Measurements from ENCODE around the gene VIM. TPM values are rescaled to one million over a fixed set of nuclear protein-coding genes. Genes with fewer than 3 reads are reported as not detected.

The VIM gene
- total and polyA plus RNA-seq, 8 donors: 1,589 to 2,224 (median 1,841) TPM

DNA sequence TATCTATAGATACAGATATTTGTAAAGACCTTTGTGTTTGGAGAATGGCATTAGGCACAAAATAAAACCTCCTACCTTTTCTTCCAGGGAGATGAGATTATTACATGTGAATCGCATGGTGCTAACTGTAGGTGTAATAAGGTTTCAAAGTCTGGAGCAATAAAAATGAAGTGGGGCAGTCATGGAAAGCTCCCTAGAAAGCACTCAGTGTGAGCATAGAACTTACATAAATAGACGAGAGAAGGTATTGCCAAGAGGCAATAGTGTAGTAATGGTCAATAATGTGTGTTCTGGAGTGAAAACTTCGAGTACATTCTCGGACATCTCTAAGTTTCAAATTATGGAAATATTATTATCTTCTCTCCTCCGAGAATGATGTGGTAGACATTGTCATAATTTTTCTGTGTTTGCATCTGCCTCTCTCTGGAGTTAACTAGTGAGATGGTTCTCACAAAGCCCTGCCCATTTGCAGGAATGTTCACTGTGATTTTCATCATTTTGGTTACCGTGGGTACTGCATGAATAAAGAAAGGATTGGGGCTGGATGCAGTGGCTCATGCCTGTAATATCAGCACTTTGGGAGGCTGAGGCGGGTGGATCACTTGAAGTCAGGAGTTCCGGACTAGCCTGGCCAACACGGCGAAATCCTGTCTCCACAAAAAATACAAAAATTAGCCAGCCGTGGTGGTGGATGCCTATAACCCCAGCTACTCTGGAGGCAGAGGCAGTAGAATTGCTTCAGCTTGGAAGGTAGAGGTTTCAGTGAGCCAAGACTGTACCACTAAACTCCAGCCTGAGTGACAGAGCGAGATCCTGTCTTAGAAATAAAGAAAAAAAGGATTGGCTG lies 10.6 kb downstream of the VIM start:
- no peak overlapping the region for H3K4me3 ChIP-seq
- TF ChIP-seq, protein P1, sequence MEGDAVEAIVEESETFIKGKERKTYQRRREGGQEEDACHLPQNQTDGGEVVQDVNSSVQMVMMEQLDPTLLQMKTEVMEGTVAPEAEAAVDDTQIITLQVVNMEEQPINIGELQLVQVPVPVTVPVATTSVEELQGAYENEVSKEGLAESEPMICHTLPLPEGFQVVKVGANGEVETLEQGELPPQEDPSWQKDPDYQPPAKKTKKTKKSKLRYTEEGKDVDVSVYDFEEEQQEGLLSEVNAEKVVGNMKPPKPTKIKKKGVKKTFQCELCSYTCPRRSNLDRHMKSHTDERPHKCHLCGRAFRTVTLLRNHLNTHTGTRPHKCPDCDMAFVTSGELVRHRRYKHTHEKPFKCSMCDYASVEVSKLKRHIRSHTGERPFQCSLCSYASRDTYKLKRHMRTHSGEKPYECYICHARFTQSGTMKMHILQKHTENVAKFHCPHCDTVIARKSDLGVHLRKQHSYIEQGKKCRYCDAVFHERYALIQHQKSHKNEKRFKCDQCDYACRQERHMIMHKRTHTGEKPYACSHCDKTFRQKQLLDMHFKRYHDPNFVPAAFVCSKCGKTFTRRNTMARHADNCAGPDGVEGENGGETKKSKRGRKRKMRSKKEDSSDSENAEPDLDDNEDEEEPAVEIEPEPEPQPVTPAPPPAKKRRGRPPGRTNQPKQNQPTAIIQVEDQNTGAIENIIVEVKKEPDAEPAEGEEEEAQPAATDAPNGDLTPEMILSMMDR (IDR thresholded peaks at IDR 0.05): no peak

DNA sequence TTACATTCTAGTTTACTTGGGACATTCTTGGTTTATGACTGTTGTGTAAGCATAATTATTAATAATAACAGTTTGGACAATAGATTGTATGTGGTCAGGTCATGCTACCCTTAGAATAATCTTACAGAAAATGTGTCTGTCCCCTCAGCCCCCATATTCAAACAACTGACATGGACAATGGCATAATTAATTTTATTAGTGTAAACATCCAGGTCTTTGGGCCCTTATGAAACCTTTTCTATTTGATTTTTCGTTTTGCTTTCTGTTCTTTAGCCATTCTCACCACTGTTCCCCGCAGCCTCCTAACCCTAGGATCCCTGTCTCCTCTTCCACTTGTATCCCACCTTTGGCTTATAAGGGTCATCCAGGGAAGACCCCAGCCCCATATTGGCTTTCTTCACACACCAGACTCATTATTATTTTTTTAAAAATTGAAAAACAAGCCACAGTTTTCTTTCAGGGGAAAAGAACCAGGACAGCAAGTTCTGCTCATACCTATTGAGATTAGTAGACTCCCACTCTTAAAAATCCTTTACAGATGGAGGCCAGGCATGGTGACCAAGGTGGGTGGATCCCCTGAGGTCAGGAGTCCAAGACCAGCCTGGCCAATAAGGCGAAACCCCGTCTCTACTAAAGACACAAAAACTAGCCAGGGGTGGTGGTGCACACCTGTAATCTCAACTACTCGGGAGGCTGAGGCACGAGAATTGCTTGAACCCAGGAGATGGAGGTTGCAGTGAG lies 11.5 kb downstream of the VIM start:
- intact Hi-C loops (cut with DNase I): no loop called here
- DNase-seq (no peak), ATAC-seq (no peak)
- peaks cover 0 to 15% of the 10 kb centered on the region in 2 donors for H3K4me1 ChIP-seq
- TF ChIP-seq, protein P1 (IDR thresholded peaks at IDR 0.05): no peak
- H3K36me3 ChIP-seq: peaks cover 5 to 39% of the 10 kb centered on the region in 2 donors
- H3K27ac ChIP-seq: peak overlapping the region in 1 of 2 donors; percentile 1
- H3K9me3 ChIP-seq: no peaks in the 10 kb centered on the region
- H3K4me3 ChIP-seq: no peak overlapping the region
- no peaks in the 10 kb centered on the region for H3K27me3 ChIP-seq

More for the DNA sequence above, 10.6 kb downstream of the VIM start:
- H3K36me3 ChIP-seq: peaks cover 5 to 47% of the 10 kb centered on the region in 2 donors
- H3K4me1 ChIP-seq: peaks cover 0 to 24% of the 10 kb centered on the region in 2 donors
- DNase-seq (no peak), ATAC-seq (peak; percentile 50)
- H3K27me3 ChIP-seq: no peaks in the 10 kb centered on the region
- H3K9me3 ChIP-seq: no peaks in the 10 kb centered on the region
- H3K27ac ChIP-seq: peak overlapping the region; percentile 1 to 29
- intact Hi-C loops (cut with DNase I): no loop called here

DNA sequence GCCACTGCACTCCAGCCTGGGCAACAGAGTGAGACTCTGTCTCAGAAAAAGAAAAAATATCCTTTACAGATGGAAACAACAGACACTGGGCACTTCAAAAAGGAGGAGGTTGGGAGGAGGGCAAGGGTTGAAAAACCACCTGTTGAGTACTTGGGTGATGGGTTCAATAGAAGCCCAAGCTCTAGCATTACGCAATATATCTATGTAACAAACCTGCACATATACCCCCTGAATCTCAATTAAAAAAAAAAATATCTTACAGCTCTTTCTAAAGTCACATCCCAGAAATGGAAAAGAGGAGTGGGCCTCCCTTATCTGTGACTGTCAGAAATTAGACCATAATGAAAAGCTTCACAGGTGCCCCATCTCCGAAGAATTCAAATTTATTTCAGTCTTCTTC lies 12.1 kb downstream of the VIM start:
- TF ChIP-seq, protein P1 (IDR thresholded peaks at IDR 0.05): no peak
- intact Hi-C loops (cut with DNase I): no loop called here
- H3K27me3 ChIP-seq: no peaks in the 10 kb centered on the region
- no peak overlapping the region for H3K27ac ChIP-seq
- no peaks in the 10 kb centered on the region for H3K9me3 ChIP-seq
- no peak overlapping the region for H3K4me3 ChIP-seq
- DNase-seq: no peak
- H3K4me1 ChIP-seq: peaks cover 0 to 10% of the 10 kb centered on the region in 2 donors
- ATAC-seq: no peak
- peaks cover 2 to 33% of the 10 kb centered on the region in 2 donors for H3K36me3 ChIP-seq

DNA sequence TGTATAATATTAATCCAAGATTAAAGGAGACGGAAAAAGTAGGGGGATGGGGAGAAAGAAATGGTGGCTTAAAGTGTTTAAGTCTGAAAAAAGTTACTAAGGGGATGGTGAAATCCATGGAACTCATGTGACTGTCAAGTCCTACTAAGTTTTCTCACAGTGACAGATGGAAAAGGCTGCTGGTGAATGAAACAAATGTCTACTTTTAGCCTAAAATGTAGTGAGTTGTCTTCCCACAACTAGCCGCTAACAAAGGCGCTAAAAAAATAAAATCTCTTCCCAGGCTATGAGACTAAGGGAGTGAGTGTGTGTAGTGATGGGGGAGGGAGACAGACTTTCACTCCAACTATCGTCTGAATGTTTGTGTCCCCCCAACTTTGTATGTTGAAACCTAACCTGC lies 12.6 kb downstream of the VIM start:
- Histone ChIP-seq H3K36me3 (peaks cover 0 to 28% of the 10 kb centered on the region in 2 donors), H3K27ac (no peak overlapping the region), H3K27me3 (no peaks in the 10 kb centered on the region), H3K4me3 (no peak overlapping the region), H3K9me3 (no peaks in the 10 kb centered on the region), H3K4me1 (peaks cover 0 to 4% of the 10 kb centered on the region in 2 donors)
- ATAC-seq (no peak), DNase-seq (no peak)
- TF ChIP-seq, protein P1 (IDR thresholded peaks at IDR 0.05): no peak
- intact Hi-C loops (cut with DNase I): no loop called here
